ENCODE data around the gene TOMM7.

- no peak for TF ChIP-seq RCOR1 (IDR thresholded peaks at IDR 0.05; ENCODE audit: low read length)
- TF ChIP-seq CTCF (IDR thresholded peaks at IDR 0.05) = no peak
- TF ChIP-seq USF1 (IDR thresholded peaks at IDR 0.05; ENCODE audit: borderline replicate concordance, low read depth) = no peak
- TF ChIP-seq CHD2 (IDR thresholded peaks at IDR 0.05; ENCODE audit: low read length, partially characterized antibody) = no peak
Observed at GRCh38 chr7:22831602-22832305, 9.1 kb upstream of the TOMM7 start.
